GM19351 (cell line): Measurements from ENCODE around the gene GPSM1.

Source experiments
- ATAC-seq: cut with Tn5 transposase; IDR thresholded peaks from one replicate; pipeline ENCODE4 v1.9.1; 2021; ENCODE audit warnings: mild to moderate bottlenecking, moderate library complexity; ENCODE audit not compliant: unreplicated experiment

Gene GPSM1

DNA sequence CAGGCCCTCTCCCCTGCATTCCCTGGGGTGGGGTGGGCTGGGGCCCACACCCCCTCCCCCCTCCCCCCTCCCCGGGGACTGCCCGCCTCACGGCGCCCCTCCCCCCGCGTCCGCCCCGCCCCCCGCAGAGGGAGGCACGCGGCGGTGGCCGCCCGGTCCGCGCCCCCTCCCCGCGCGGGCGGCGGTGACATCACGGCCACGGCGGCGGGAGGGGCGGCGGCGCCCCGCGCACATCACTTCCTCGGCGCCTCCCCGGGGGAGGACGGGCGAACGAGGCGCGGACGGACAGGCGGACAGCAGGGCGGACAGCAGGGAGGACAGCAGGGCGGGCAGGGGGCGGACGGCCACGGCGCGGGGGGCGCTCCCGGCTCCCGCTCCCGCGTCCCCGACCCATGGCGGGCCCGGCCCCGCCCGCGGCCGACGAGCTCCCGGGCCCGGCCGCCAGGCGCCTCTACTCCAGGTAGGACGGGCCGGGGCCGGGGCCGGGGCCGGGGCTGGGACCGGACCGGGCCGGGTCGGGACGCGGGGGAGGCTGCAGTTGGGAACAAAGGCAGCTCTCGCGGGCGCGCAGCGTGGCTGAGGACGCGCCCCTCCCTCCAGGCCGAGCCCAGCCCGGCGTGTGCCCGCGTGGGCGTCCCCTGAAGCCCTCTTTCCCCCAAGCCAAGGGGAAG lies at the start of gene GPSM1:
GPSM1 (plus strand) TSS at position 236 of the 671 bp plus-strand sequence; CDS start at position 393, 157 bp downstream.
- no peak for ATAC-seq

- no peak for ATAC-seq
These were observed 49.6 kb upstream of the GPSM1 start for GRCh38 chr9:136277746-136278145.

GRCh38 chr9:136278221-136278620 lies 49.1 kb upstream of the GPSM1 start:
- no peak for ATAC-seq

DNA sequence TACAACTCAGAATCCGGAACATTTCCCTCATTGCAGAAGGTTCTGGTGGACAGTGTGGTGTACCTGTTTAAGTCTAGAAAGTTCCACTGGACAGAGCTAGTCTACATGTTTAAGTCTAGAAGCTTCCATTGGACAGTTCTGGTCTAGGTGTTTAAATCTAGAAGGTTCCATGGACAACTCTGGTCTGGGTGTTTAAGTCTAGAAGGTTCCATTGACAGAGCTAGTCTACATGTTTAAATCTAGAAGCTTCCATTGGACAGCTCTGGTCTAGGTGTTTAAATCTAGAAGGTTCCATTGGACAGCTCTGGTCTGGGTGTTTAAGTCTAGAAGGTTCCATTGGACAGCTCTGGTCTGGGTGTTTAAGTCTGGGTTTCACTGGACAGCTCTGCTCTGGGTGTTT lies 48.4 kb upstream of the GPSM1 start:
- no peak for ATAC-seq

DNA sequence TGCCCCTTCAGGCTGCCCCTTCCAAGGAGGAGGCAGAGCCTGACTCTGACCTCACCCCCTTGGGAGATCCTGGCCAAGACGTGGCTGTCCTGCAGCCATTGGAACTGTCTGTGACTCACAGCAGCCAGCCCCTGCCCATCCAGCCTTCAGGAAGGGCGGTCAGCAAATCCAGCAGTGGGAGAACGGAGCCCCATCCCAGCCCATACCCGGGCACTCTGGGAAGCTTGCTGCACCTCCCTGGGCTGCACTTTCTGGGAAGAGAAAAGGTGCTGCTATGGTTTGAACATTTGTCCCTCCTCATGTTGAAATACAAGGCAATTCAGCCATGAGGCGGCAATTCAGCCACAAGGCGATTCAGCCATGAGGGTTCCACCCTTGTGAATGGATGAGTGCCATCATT lies 47.9 kb upstream of the GPSM1 start:
- no peak for ATAC-seq

DNA sequence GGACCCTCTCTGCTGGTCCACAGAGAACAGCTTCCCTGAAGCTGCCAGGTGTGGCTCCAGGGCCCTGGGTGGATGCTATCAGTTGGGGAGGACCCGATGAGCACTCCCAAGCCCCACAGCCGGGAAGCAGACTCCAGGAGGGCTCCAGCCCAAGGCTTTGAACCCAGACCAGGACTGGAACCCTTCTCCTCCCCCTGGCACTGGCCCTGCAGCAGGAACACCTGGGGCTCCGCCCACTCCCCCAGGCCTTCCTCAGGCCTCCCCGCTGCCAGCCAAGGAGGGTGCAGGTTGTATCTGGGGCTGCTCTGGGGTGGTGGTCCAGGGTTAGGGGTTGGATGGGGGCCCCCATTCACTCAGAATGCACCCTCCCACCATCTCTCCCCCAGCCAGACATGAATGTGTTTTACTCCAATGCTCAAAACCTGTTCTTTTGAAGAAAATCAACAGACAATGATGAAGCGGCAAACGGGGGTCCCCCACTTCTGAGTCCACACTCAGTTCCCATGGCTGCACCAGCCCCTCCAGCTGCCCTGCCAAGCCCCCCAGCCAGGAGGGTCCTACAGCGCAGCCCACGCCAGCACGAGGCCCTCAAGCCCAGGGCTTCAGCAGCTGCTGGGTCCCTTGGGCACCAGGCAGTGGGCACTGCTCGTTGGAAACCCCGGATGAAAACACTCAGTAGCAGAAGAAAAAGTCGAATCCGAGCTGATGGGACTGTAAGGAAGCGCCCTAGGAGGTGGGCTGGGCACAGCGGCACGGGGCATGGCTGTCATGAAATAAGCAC lies 46.6 kb upstream of the GPSM1 start:
- ATAC-seq: no peak

- no peak for ATAC-seq
These were observed 45.7 kb upstream of the GPSM1 start for GRCh38 chr9:136281421-136282271.

DNA sequence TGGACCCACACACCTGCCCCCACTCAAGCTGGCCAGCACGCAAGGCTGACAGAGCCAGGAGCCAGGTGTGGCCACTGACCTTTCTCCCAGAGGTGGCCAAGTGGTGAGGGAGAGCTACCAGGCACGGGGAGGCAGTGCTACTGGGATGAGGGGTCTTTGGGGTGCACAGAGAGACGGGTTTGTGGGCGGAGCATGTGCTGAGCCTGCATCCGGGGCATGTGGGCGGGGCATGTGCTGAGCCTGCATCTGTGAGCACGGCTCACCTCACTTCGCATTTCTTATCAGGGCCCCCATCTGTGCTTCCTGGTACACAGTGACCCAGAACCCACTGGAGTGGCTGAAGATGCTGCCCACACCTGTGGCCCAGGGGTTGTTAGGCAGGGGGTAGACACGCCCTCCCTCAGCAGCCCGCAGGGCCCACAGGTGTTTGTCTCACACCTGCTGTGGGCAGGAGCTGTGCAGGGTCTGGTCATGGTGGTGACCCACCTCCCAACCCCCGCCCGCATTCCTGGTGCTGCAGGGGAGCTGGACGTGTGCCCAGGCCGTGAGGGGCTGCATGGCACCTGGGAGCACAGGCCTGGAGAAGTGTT lies 45.0 kb upstream of the GPSM1 start:
- no peak for ATAC-seq

DNA sequence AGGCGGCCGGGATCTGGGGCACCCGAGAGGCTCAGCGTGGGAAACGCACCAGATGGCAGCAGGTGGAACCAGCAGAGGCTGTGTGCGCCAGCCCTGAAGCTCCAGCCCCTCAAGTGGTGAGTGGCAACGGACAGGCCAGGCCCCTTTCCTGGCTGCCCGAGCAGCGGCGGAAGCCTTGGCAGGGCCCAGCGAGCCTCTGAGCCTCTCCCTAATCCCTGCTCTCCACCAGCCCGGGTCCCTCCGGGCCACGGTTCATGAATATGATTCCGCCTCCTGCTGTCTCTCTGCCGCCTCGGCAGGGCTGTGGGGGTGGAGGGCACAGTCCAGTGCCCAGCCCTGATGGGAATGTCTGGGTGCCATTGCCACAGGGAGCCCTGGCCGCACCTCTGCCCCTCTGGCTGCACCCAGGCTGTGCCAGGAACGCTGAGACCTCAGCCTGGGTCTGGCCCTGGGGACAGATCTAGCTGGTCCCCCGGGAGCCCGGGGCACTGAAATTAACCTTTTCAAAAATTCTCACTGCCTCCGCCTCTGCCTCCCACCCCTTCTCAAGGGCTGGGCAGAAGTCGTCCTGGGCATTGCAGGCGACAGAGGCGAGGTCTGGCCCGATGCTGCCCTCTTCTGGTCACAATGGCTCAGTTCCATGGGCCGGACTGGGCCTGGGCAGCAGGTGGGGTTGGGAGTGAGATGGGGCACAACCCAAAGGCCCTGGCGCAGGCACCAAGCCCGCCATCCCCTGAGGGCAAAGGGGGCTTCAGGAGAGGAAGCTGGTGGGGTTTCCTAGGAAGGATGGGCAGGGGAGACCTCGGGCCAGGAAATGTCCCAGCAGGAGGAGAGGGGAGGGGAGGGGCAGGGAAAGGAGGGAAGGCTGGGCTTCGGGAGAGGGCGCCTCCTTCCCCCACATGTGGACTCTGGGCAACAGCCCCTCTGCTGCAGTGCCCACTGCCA lies 43.8 kb upstream of the GPSM1 start:
- peak; percentile 67 for ATAC-seq

- ATAC-seq: no peak
These were observed 43.0 kb upstream of the GPSM1 start for GRCh38 chr9:136284311-136284710.

GRCh38 chr9:136284951-136285350 lies 42.4 kb upstream of the GPSM1 start:
- ATAC-seq: no peak

- ATAC-seq: no peak
These were observed 41.6 kb upstream of the GPSM1 start for GRCh38 chr9:136285501-136286358.

GRCh38 chr9:136286359-136286986 lies 40.9 kb upstream of the GPSM1 start:
- ATAC-seq: no peak

DNA sequence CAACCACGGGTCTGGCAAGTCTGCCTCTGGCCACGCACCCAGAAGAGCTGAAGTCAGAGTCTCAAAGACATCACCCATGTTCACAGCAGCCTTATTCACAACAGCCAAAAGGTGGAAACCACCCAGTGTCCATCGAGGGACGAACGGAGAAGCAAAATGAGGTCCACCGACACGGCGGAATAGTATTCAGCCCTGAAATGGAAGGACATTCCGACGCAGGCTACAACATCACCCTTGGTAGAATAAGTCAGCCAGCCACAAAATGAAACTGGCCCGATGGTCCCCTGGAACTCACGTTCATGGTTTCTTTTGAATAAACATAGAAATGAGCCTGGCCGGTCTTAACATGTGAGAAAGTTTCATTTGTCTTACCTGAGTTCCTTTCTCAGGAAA lies 40.4 kb upstream of the GPSM1 start:
- ATAC-seq: no peak

GRCh38 chr9:136287960-136288753 lies 39.2 kb upstream of the GPSM1 start:
- no peak for ATAC-seq

DNA sequence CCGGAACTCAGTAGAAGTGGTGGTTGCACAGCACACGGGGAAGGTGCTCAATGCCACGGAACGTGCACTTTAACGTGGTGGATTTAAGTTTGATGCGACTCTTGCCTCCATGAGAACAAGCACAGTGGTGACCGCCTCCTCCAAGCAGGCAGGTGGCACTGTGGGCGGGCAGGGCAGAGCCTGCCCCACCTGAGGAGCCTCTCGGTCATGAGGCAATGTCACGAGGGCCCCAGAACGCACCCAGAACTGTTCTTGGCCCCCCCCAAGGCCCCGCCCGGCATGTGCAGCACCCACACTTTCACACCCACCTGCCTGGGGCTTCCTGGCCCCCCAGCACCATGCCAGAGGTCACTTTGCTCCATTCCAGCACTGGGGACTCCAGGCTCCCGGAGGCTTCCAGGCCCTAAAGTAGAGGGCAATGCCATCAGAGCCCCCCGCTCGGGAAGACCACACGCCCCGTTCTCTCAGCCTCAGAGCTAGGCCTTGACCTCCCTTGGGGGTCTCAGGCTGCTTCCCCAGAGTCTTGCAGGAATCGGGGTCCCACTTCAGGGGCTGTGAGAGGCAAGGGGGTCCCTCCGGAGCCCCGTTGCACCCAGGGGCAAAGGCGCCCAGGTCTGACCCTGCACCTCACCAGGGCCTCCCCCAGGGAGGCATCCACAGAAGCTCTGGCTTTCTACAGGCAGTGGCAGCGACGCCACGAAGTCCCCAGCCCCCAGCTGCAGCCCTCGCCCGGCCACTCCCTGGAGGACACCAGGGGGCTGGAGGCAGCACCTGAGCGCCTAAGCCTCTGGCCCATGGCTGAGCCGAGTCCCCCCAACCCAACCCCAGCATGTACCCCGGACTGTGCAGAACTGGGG lies 37.5 kb upstream of the GPSM1 start:
- ATAC-seq: no peak

- ATAC-seq: no peak
These were observed 36.8 kb upstream of the GPSM1 start for GRCh38 chr9:136290508-136291000.
